SU-DHL-6 (cell line): ENCODE data around the gene HIP1R.
A peak's percentile ranks its signal among the peaks of the same experiment; 100 is the strongest.

Experiments used
- H2AFZ ChIP-seq: fragments of 200-600 bp; sonication (generic); 2 replicates; pipeline ENCODE4 v1.6.1; 2014; ENCODE audit warnings: low read depth, mild to moderate bottlenecking, moderate library complexity, mixed read lengths, antibody characterized with exemption, low read length; ENCODE audit not compliant: severe bottlenecking
- H3F3A ChIP-seq: fragments of 200-600 bp; shearing (Covaris generic); 2 replicates; pipeline ENCODE4 v1.6.0; 2016; ENCODE audit warnings: antibody characterized with exemption, mild to moderate bottlenecking; ENCODE audit not compliant: insufficient read depth
- H3K27ac ChIP-seq: fragments of 200-600 bp; sonication (generic); 2 replicates; pipeline ENCODE4 v1.5.1; 2016; ENCODE audit warnings: low read depth, mild to moderate bottlenecking, low read length, moderate library complexity, mixed read lengths
- H3K27me3 ChIP-seq: fragments of 200-600 bp; sonication (generic), shearing (Covaris generic); 2 replicates; pipeline ENCODE4 v1.6.0; 2014; ENCODE audit warnings: mild to moderate bottlenecking, low read length
- H3K36me3 ChIP-seq: fragments of 200-600 bp; sonication (generic); 2 replicates; pipeline ENCODE4 v1.6.1; 2014; ENCODE audit warnings: mild to moderate bottlenecking, low read length, mixed read lengths
- H3K4me2 ChIP-seq: fragments of 300-600, 200-600 bp; shearing (Covaris generic), sonication (generic); 2 replicates; pipeline ENCODE4 v1.6.0; 2014; ENCODE audit warnings: low read length, low read depth, mild to moderate bottlenecking; ENCODE audit not compliant: poor library complexity, severe bottlenecking
- H3K4me3 ChIP-seq: fragments of 200-600 bp; sonication (generic); 2 replicates; pipeline ENCODE4 v1.5.1; 2014; ENCODE audit warnings: antibody characterized with exemption, low read length, mild to moderate bottlenecking, mixed read lengths; ENCODE audit not compliant: insufficient read depth, poor library complexity, severe bottlenecking
- H3K79me2 ChIP-seq: fragments of 200-600 bp; sonication (generic); 2 replicates; pipeline ENCODE4 v1.6.1; 2014; ENCODE audit warnings: mild to moderate bottlenecking, low read length, moderate library complexity; ENCODE audit not compliant: insufficient read depth
- H3K9ac ChIP-seq: fragments of 200-600 bp; sonication (generic); 2 replicates; pipeline ENCODE4 v1.7.0; 2014; ENCODE audit warnings: mild to moderate bottlenecking, low read length
- H3K9me2 ChIP-seq: fragments of 200-600 bp; sonication (generic); replicated peaks from 2 replicates; pipeline ENCODE4 v1.6.1; 2014; ENCODE audit warnings: low read length; ENCODE audit not compliant: insufficient read depth
- H3K9me3 ChIP-seq: fragments of 200-600 bp; sonication (generic); 2 replicates; pipeline ENCODE4 v1.6.1; 2014; ENCODE audit warnings: low read length, mixed read lengths; ENCODE audit not compliant: insufficient read depth
- H4K20me1 ChIP-seq: fragments of 200-600 bp; sonication (generic); 2 replicates; pipeline ENCODE4 v1.6.1; 2014; ENCODE audit warnings: low read depth, mild to moderate bottlenecking, antibody characterized with exemption, low read length, moderate library complexity, mixed read lengths
- CTCF ChIP-seq: fragments of 200-600 bp; sonication (generic); IDR thresholded peaks from one replicate; pipeline ENCODE4 v1.5.1; 2017; ENCODE audit warnings: antibody characterized with exemption, mild to moderate bottlenecking, low read length, moderate library complexity; ENCODE audit not compliant: insufficient read depth, poor library complexity, severe bottlenecking
- EZH2phosphoT487 ChIP-seq: fragments of 200-600 bp; sonication (generic), shearing (Covaris generic); conservative IDR thresholded peaks from 2 replicates; pipeline ENCODE4 v1.6.1; 2018; ENCODE audit warnings: mild to moderate bottlenecking, antibody characterized with exemption, low read length, moderate library complexity, mixed read lengths

Gene HIP1R

GRCh38 chr12:122834921-122835749 is at the start of gene HIP1R:
Gene HIP1R, plus strand, starts transcription at chr12:122835457. Its CDS starts 94 bp downstream, at chr12:122835551.
- H3K27ac ChIP-seq = peak within 1 kb of the TSS; percentile 59
- peak within 1 kb of the TSS; percentile 67 for H3K9ac ChIP-seq

GRCh38 chr12:122785503-122785902 is 49.8 kb upstream of the HIP1R start:
- no peak overlapping the region for H2AFZ ChIP-seq
- no peak overlapping the region for H3K4me3 ChIP-seq
- H3K9me2 ChIP-seq = no peaks in the 10 kb centered on the region
- no peaks in the 10 kb centered on the region for H3K36me3 ChIP-seq
- no peaks in the 10 kb centered on the region for H3K79me2 ChIP-seq
- H3K9me3 ChIP-seq = no peaks in the 10 kb centered on the region
- no peak overlapping the region for H3K27ac ChIP-seq
- no peaks in the 10 kb centered on the region for H3F3A ChIP-seq
- no peaks in the 10 kb centered on the region for H4K20me1 ChIP-seq
- H3K4me2 ChIP-seq = no peak overlapping the region
- H3K9ac ChIP-seq = no peak overlapping the region
- no peaks in the 10 kb centered on the region for H3K27me3 ChIP-seq
- no peak for TF ChIP-seq EZH2phosphoT487
- no peak for TF ChIP-seq CTCF

More at GRCh38 chr12:122834921-122835749, at the start of gene HIP1R:
- Histone ChIP-seq H3K4me3 (peak within 1 kb of the TSS; percentile 79), H3F3A (peaks cover 18% of the 10 kb centered on the region), H4K20me1 (peaks cover 10% of the 10 kb centered on the region; the same call in 1 of the 2 replicates), H3K4me2 (peak within 1 kb of the TSS; percentile 86), H2AFZ (peak within 1 kb of the TSS; percentile 64), H3K36me3 (no peaks in the 10 kb centered on the region), H3K9me2 (no peaks in the 10 kb centered on the region), H3K79me2 (peaks cover 16% of the 10 kb centered on the region; the same call in 1 of the 2 replicates), H3K27me3 (no peaks in the 10 kb centered on the region), H3K9me3 (no peaks in the 10 kb centered on the region)
- TF ChIP-seq CTCF (no peak), EZH2phosphoT487 (no peak)

- Histone ChIP-seq H3K9me3 (no peaks in the 10 kb centered on the region), H3K27ac (no peak overlapping the region), H3K79me2 (no peaks in the 10 kb centered on the region), H3K9me2 (no peaks in the 10 kb centered on the region), H3K9ac (no peak overlapping the region), H3K36me3 (no peaks in the 10 kb centered on the region), H3K27me3 (no peaks in the 10 kb centered on the region), H3K4me3 (no peak overlapping the region), H2AFZ (no peak overlapping the region), H3F3A (no peaks in the 10 kb centered on the region), H3K4me2 (no peak overlapping the region), H4K20me1 (no peaks in the 10 kb centered on the region)
- TF ChIP-seq EZH2phosphoT487 = no peak
- TF ChIP-seq CTCF = no peak
Measured at GRCh38 chr12:122788387-122788786, 46.9 kb upstream of the HIP1R start.
